Heart left ventricle (tissue), 13 donors: ENCODE results near the gene STARD7.

Source experiments
- POLR2A ChIP-seq, 2 donors: fragments of 450-650 bp; IDR thresholded peaks; one replicate each; pipeline ENCODE4 v1.6.1; 2017; ENCODE audit warnings: antibody characterized with exemption in 2 of 2, mild to moderate bottlenecking in 2 of 2, moderate library complexity in 2 of 2
- TF ChIP-seq, protein P1 (sequence below), 12 donors: fragments of 200-600 bp; sonication (generic) in 4 of 12; IDR thresholded peaks; one replicate each; pipeline versions ENCODE4 v1.5.0 to v1.8.0; 2018 to 2022; ENCODE audit warnings: antibody characterized with exemption in 12 of 12, mild to moderate bottlenecking in 5 of 12
- donor health status: ischemic (EF 13 %, LVEDD 7.1; RV severe dilation, severe dysfunction).
- donor health status: DM: no; HTN: yes; CAD: no.
- donor health status: DM: no; HTN: no; CAD: no.
- donor health status: ischemic (EF 25% LVEDD 6.9; RV normal size, moderate dysfunction).
- donor health status: ischemic (EF 25% LVEDD 5.7; RV mildly dilated, moderate dysfunction).
- donor health status: ischemic (EF 35%, LVEDD 5.7; RV mildly dilated, moderate dysfunction).
- donor health status: nonischemic (EF 11% LVEDD 7.7; RV severe dilation, severe dysfunction).
- donor health status: DM: yes; HTN: yes; CAD: no.
- donor health status: PGD.
- donor health status: ischemic (EF 29% LVEDD 5.4; RV normal size, mild dysfunction).
- donor health status: nonischemic (EF 23%, LVEDD 6.1; RV moderate dilation, normal function).

- TF ChIP-seq, protein P1, sequence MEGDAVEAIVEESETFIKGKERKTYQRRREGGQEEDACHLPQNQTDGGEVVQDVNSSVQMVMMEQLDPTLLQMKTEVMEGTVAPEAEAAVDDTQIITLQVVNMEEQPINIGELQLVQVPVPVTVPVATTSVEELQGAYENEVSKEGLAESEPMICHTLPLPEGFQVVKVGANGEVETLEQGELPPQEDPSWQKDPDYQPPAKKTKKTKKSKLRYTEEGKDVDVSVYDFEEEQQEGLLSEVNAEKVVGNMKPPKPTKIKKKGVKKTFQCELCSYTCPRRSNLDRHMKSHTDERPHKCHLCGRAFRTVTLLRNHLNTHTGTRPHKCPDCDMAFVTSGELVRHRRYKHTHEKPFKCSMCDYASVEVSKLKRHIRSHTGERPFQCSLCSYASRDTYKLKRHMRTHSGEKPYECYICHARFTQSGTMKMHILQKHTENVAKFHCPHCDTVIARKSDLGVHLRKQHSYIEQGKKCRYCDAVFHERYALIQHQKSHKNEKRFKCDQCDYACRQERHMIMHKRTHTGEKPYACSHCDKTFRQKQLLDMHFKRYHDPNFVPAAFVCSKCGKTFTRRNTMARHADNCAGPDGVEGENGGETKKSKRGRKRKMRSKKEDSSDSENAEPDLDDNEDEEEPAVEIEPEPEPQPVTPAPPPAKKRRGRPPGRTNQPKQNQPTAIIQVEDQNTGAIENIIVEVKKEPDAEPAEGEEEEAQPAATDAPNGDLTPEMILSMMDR (IDR thresholded peaks at IDR 0.05) = no peak
- TF ChIP-seq POLR2A (IDR thresholded peaks at IDR 0.05) = no peak
Measured at GRCh38 chr2:96184989-96185388, 23.6 kb downstream of the STARD7 start.
